ENCODE data around the gene CUX1. TPM values are rescaled to one million over a fixed set of nuclear protein-coding genes. Genes with fewer than 3 reads are reported as not detected.
"Not testable (repeated sequence)": the region's sequence is repeated elsewhere in the genome, so short reads cannot be mapped to it uniquely, and the experiment has no call there.

The CUX1 gene
- total RNA-seq, 1 donor: 41.1 TPM

GRCh38 chr7:102291056-102291915, 473.9 kb downstream of the CUX1 start:
- peaks cover 43% of the 10 kb centered on the region for H3K4me1 ChIP-seq (ENCODE audit: insufficient read depth, low read length)
- H3K4me3 ChIP-seq (ENCODE audit: low read length): no peak overlapping the region

GRCh38 chr7:102291916-102292267, 474.5 kb downstream of the CUX1 start:
- Histone ChIP-seq H3K27me3 (ENCODE audit: insufficient read depth, low read length) (no peaks in the 10 kb centered on the region), H3K9me3 (ENCODE audit: low read depth, low read length) (no peaks in the 10 kb centered on the region), H3K4me3 (ENCODE audit: low read length) (no peak overlapping the region), H3K4me1 (ENCODE audit: insufficient read depth, low read length) (peaks cover 43% of the 10 kb centered on the region)

More at GRCh38 chr7:102291056-102291915, 473.9 kb downstream of the CUX1 start:
- H3K9me3 ChIP-seq (ENCODE audit: low read depth, low read length): no peaks in the 10 kb centered on the region
- no peaks in the 10 kb centered on the region for H3K27me3 ChIP-seq (ENCODE audit: insufficient read depth, low read length)

- peaks cover 33% of the 10 kb centered on the region for H3K4me1 ChIP-seq (ENCODE audit: insufficient read depth, low read length)
- no peaks in the 10 kb centered on the region for H3K27me3 ChIP-seq (ENCODE audit: insufficient read depth, low read length)
- H3K9me3 ChIP-seq (ENCODE audit: low read depth, low read length): no peaks in the 10 kb centered on the region
- H3K4me3 ChIP-seq (ENCODE audit: low read length): no peak overlapping the region
Observed at GRCh38 chr7:102292813-102293798, 475.7 kb downstream of the CUX1 start.

- H3K9me3 ChIP-seq (ENCODE audit: low read depth, low read length): no peaks in the 10 kb centered on the region
- H3K4me1 ChIP-seq (ENCODE audit: insufficient read depth, low read length): peaks cover 18% of the 10 kb centered on the region
- no peak overlapping the region for H3K4me3 ChIP-seq (ENCODE audit: low read length)
- H3K27me3 ChIP-seq (ENCODE audit: insufficient read depth, low read length): no peaks in the 10 kb centered on the region
Observed at GRCh38 chr7:102294589-102294988, 477.2 kb downstream of the CUX1 start.

- H3K4me3 ChIP-seq (ENCODE audit: low read length): no peak overlapping the region
- H3K27me3 ChIP-seq (ENCODE audit: insufficient read depth, low read length): no peaks in the 10 kb centered on the region
- H3K4me1 ChIP-seq (ENCODE audit: insufficient read depth, low read length): peaks cover 15% of the 10 kb centered on the region
- H3K9me3 ChIP-seq (ENCODE audit: low read depth, low read length): no peaks in the 10 kb centered on the region
Observed at GRCh38 chr7:102295346-102296178, 478.1 kb downstream of the CUX1 start.

- Histone ChIP-seq H3K4me3 (ENCODE audit: low read length) (no peak overlapping the region), H3K4me1 (ENCODE audit: insufficient read depth, low read length) (peaks cover 10% of the 10 kb centered on the region), H3K9me3 (ENCODE audit: low read depth, low read length) (no peaks in the 10 kb centered on the region)
Observed at GRCh38 chr7:102296179-102296438, 478.7 kb downstream of the CUX1 start.

GRCh38 chr7:102296514-102296913, 479.1 kb downstream of the CUX1 start:
- Histone ChIP-seq H3K4me3 (ENCODE audit: low read length) (no peak overlapping the region), H3K9me3 (ENCODE audit: low read depth, low read length) (no peaks in the 10 kb centered on the region), H3K27me3 (ENCODE audit: insufficient read depth, low read length) (no peaks in the 10 kb centered on the region), H3K4me1 (ENCODE audit: insufficient read depth, low read length) (peaks cover 6% of the 10 kb centered on the region)

More at GRCh38 chr7:102296179-102296438, 478.7 kb downstream of the CUX1 start:
- H3K27me3 ChIP-seq (ENCODE audit: insufficient read depth, low read length): no peaks in the 10 kb centered on the region

- Histone ChIP-seq H3K27me3 (ENCODE audit: insufficient read depth, low read length) (no peaks in the 10 kb centered on the region), H3K9me3 (ENCODE audit: low read depth, low read length) (no peaks in the 10 kb centered on the region), H3K4me1 (ENCODE audit: insufficient read depth, low read length) (no peaks in the 10 kb centered on the region), H3K4me3 (ENCODE audit: low read length) (no peak overlapping the region)
Observed at GRCh38 chr7:102297487-102298218, 480.2 kb downstream of the CUX1 start.

- no peaks in the 10 kb centered on the region for H3K27me3 ChIP-seq (ENCODE audit: insufficient read depth, low read length)
- H3K9me3 ChIP-seq (ENCODE audit: low read depth, low read length): no peaks in the 10 kb centered on the region
- H3K4me3 ChIP-seq (ENCODE audit: low read length): no peak overlapping the region
- peaks cover 23% of the 10 kb centered on the region for H3K4me1 ChIP-seq (ENCODE audit: insufficient read depth, low read length)
Observed at GRCh38 chr7:102300643-102301221, 483.3 kb downstream of the CUX1 start.

- H3K27me3 ChIP-seq (ENCODE audit: insufficient read depth, low read length); H3K9me3 ChIP-seq (ENCODE audit: low read depth, low read length); H3K4me3 ChIP-seq (ENCODE audit: low read length): not testable (repeated sequence)
- peaks cover 29% of the 10 kb centered on the region for H3K4me1 ChIP-seq (ENCODE audit: insufficient read depth, low read length)
Observed at GRCh38 chr7:102301367-102301766, 483.9 kb downstream of the CUX1 start.

GRCh38 chr7:102302025-102302424, 484.6 kb downstream of the CUX1 start:
- Histone ChIP-seq H3K4me3 (ENCODE audit: low read length) (no peak overlapping the region), H3K4me1 (ENCODE audit: insufficient read depth, low read length) (peaks cover 36% of the 10 kb centered on the region), H3K27me3 (ENCODE audit: insufficient read depth, low read length) (no peaks in the 10 kb centered on the region), H3K9me3 (ENCODE audit: low read depth, low read length) (no peaks in the 10 kb centered on the region)

GRCh38 chr7:102303669-102304422, 486.4 kb downstream of the CUX1 start:
- peaks cover 50% of the 10 kb centered on the region for H3K4me1 ChIP-seq (ENCODE audit: insufficient read depth, low read length)
- H3K4me3 ChIP-seq (ENCODE audit: low read length): no peak overlapping the region
- H3K9me3 ChIP-seq (ENCODE audit: low read depth, low read length): no peaks in the 10 kb centered on the region
- no peaks in the 10 kb centered on the region for H3K27me3 ChIP-seq (ENCODE audit: insufficient read depth, low read length)

- Histone ChIP-seq H3K9me3 (ENCODE audit: low read depth, low read length) (no peaks in the 10 kb centered on the region), H3K27me3 (ENCODE audit: insufficient read depth, low read length) (no peaks in the 10 kb centered on the region), H3K4me3 (ENCODE audit: low read length) (no peak overlapping the region), H3K4me1 (ENCODE audit: insufficient read depth, low read length) (peaks cover 50% of the 10 kb centered on the region)
Observed at GRCh38 chr7:102304668-102305067, 487.2 kb downstream of the CUX1 start.

Measured in mononuclear cell (primary cell).